ENCODE measurements around the gene NFE2L3. TPM values are rescaled to one million over a fixed set of nuclear protein-coding genes. Genes with fewer than 3 reads are reported as not detected.

NFE2L3 gene
- total and polyA plus RNA-seq, 2 donors (not counting 3 experiments of a cell fraction or from before 2014, with no cell fraction given) = 29.6 to 40.2 TPM

- intact Hi-C loops (cut with micrococcal nuclease) = no loop called here
- H3K4me2 ChIP-seq (ENCODE audit: insufficient read depth, low read length) = no peak overlapping the region
- ChIA-PET CTCF (no interaction called here), POLR2A (no interaction called here)
- no peaks in the 10 kb centered on the region for H4K20me1 ChIP-seq (replicated peaks; ENCODE audit: control insufficient read depth, extremely low read depth, insufficient read depth, low read length)
- BruUV-seq (replicated peaks) = no TSS peak
- H3K4me3 ChIP-seq (replicated peaks in 1 of 3; ENCODE audit: insufficient read depth in 1 of 3, low read depth in 1 of 3, low read length in 3 of 3) = no peak overlapping the region
- dilution Hi-C loops (cut with MboI; ENCODE audit: extremely low pct_ligation_motif_present, low sequenced_read_pairs) = no loop called here
- TF ChIP-seq FOS (IDR thresholded peaks at IDR 0.05; ENCODE audit: borderline replicate concordance, insufficient read depth, low read length) = no peak
- no peak for TF ChIP-seq MAX (IDR thresholded peaks at IDR 0.05; ENCODE audit: insufficient read depth, insufficient read length)
- TF ChIP-seq POLR2A (IDR thresholded peaks at IDR 0.05; ENCODE audit: low read depth, low read length) = no peak
- TF ChIP-seq EZH2 (IDR thresholded peaks at IDR 0.05; ENCODE audit: borderline replicate concordance, low read depth, low read length, severe bottlenecking) = no peak
- TF ChIP-seq MYC (IDR thresholded peaks at IDR 0.05; ENCODE audit: low read depth, low read length) = no peak
- TF ChIP-seq POLR2AphosphoS5 (IDR thresholded peaks at IDR 0.05; ENCODE audit: insufficient read depth, low read depth, low read length) = no peak
- no peak for TF ChIP-seq GATA2 (IDR thresholded peaks at IDR 0.05; ENCODE audit: insufficient read depth, insufficient read length, low read depth, low read length)
- TF ChIP-seq CTCF (IDR thresholded peaks at IDR 0.05; ENCODE audit: extremely low read depth in 1 of 2, insufficient read depth in 1 of 2, low read depth in 1 of 2, low read length in 2 of 2) = no peak
- TF ChIP-seq JUN (IDR thresholded peaks at IDR 0.05; ENCODE audit: borderline replicate concordance, insufficient read depth, insufficient read length, low read depth) = no peak
- H3K79me2 ChIP-seq (ENCODE audit: control insufficient read depth, insufficient read depth, low read length) = no peaks in the 10 kb centered on the region
- DNase-seq (ENCODE audit: low read depth, low spot score) = no peak
- no peaks in the 10 kb centered on the region for H3K9me3 ChIP-seq (replicated peaks; ENCODE audit: control insufficient read depth, insufficient read depth, low read length)
- no peak overlapping the region for H2AFZ ChIP-seq (ENCODE audit: low read depth, low read length)
- H3K4me1 ChIP-seq (ENCODE audit: control insufficient read depth, extremely low read depth, insufficient read depth, low read length) = no peaks in the 10 kb centered on the region
- FAIRE-seq = no peak
- no peak overlapping the region for H3K9ac ChIP-seq (replicated peaks; ENCODE audit: extremely low read depth, insufficient read depth, low read length)
- no peaks in the 10 kb centered on the region for H3K9me1 ChIP-seq (replicated peaks; ENCODE audit: control insufficient read depth, extremely low read depth, insufficient read depth, low read length)
- no peaks in the 10 kb centered on the region for H3K36me3 ChIP-seq (ENCODE audit: control insufficient read depth in 2 of 2, extremely low read depth in 1 of 2, insufficient read depth in 2 of 2, low read length in 2 of 2)
- no peak overlapping the region for H3K27ac ChIP-seq (ENCODE audit: insufficient read depth, low read depth, low read length)
- H3K27me3 ChIP-seq (ENCODE audit: control insufficient read depth in 2 of 2, insufficient read depth in 2 of 2, low read length in 2 of 2) = peaks cover 0 to 11% of the 10 kb centered on the region in 2 experiments
Measured at GRCh38 chr7:26224359-26224758, 72.4 kb downstream of the NFE2L3 start.

All from endothelial cell of umbilical vein (primary cell).